ENCODE measurements around the gene HAGHL. TPM values are rescaled to one million over a fixed set of nuclear protein-coding genes. Genes with fewer than 3 reads are reported as not detected.
"Not testable (repeated sequence)": the region's sequence is repeated elsewhere in the genome, so short reads cannot be mapped to it uniquely, and the experiment has no call there.

The HAGHL gene
- total RNA-seq, 2 experiments from 2014 or later, result 14.2 to 15.2 TPM

GRCh38 chr16:741986-742629 is 15.2 kb downstream of the HAGHL start:
- Mint-ChIP-seq H3K36me3 (peaks cover 8% of the 10 kb centered on the region), H3K9me3 (no peaks in the 10 kb centered on the region), H3K4me1 (ENCODE audit: low read depth) (peaks cover 16% of the 10 kb centered on the region), H3K27ac (no peak overlapping the region), H3K27me3 (no peaks in the 10 kb centered on the region), H3K4me3 (peak overlapping the region; percentile 69)
- ChIA-PET CTCF (interaction anchor here (0.9 to 3.0 kb wide), 7 partner anchors 16 to 43 kb away, joined by 3 to 21 read pairs (median 5); partner anchors contain the start of genes ANTKMT, CCDC78 and HAGHL), POLR2A (interaction anchor here (0.7 to 3.6 kb wide), 2 partner anchors 16 to 21 kb away, joined by 3 to 14 read pairs; partner anchors contain the start of genes ANTKMT and CCDC78)
- DNase-seq, result no peak
- intact Hi-C loops (cut with micrococcal nuclease), result loop anchor here (2.0 kb wide), 1 partner anchor 43 kb away; no protein-coding TSS in a partner anchor

- H3K4me3 Mint-ChIP-seq; H3K36me3 Mint-ChIP-seq; intact Hi-C loops (cut with micrococcal nuclease); DNase-seq; H3K27ac Mint-ChIP-seq; H3K9me3 Mint-ChIP-seq; H3K27me3 Mint-ChIP-seq: not testable (repeated sequence)
- CTCF ChIA-PET, result interaction anchor here (0.6 to 3.0 kb wide), 5 partner anchors 22 to 1095 kb away, joined by 3 to 21 read pairs (median 4); partner anchors contain the start of gene ANTKMT
- POLR2A ChIA-PET, result interaction anchor here (0.7 kb wide), 1 partner anchor 16 kb away, joined by 3 read pairs; the partner anchor contains the start of gene CCDC78
- H3K4me1 Mint-ChIP-seq (ENCODE audit: low read depth), result peaks cover 12% of the 10 kb centered on the region
Measured at GRCh38 chr16:742894-743293, 16.0 kb downstream of the HAGHL start.

- H3K36me3 Mint-ChIP-seq, result no peaks in the 10 kb centered on the region
- H3K4me1 Mint-ChIP-seq (ENCODE audit: low read depth), result peaks cover 12% of the 10 kb centered on the region
- ChIA-PET POLR2A (no interaction called here), CTCF (interaction anchor here (1.2 to 1.6 kb wide), 3 partner anchors 32 to 359 kb away, joined by 3 to 4 read pairs (median 3); no protein-coding TSS in a partner anchor)
- H3K27me3 Mint-ChIP-seq, result no peaks in the 10 kb centered on the region
- H3K9me3 Mint-ChIP-seq, result no peaks in the 10 kb centered on the region
- H3K4me3 Mint-ChIP-seq, result no peak overlapping the region
- no peak overlapping the region for H3K27ac Mint-ChIP-seq
- DNase-seq, result no peak
- intact Hi-C loops (cut with micrococcal nuclease), result no loop called here
Measured at GRCh38 chr16:743794-744500, 17.0 kb downstream of the HAGHL start.

GRCh38 chr16:745739-746138 is 18.8 kb downstream of the HAGHL start:
- H3K36me3 Mint-ChIP-seq, result no peaks in the 10 kb centered on the region
- no peak overlapping the region for H3K4me3 Mint-ChIP-seq
- H3K9me3 Mint-ChIP-seq, result no peaks in the 10 kb centered on the region
- DNase-seq, result no peak
- no peak overlapping the region for H3K27ac Mint-ChIP-seq
- ChIA-PET CTCF (interaction anchor here (1.1 kb wide), 1 partner anchor 40 kb away, joined by 3 read pairs; no protein-coding TSS in a partner anchor), POLR2A (no interaction called here)
- intact Hi-C loops (cut with micrococcal nuclease), result no loop called here
- peaks cover 3% of the 10 kb centered on the region for H3K4me1 Mint-ChIP-seq (ENCODE audit: low read depth)
- no peaks in the 10 kb centered on the region for H3K27me3 Mint-ChIP-seq

- POLR2A ChIA-PET, result no interaction called here
- no peak for DNase-seq
- Mint-ChIP-seq H3K9me3 (no peaks in the 10 kb centered on the region), H3K36me3 (no peaks in the 10 kb centered on the region), H3K27me3 (no peaks in the 10 kb centered on the region), H3K27ac (no peak overlapping the region), H3K4me3 (no peak overlapping the region), H3K4me1 (ENCODE audit: low read depth) (no peaks in the 10 kb centered on the region)
- CTCF ChIA-PET, result no interaction called here
- intact Hi-C loops (cut with micrococcal nuclease), result no loop called here
Measured at GRCh38 chr16:746637-747036, 19.7 kb downstream of the HAGHL start.

- Mint-ChIP-seq H3K9me3 (no peaks in the 10 kb centered on the region), H3K27me3 (no peaks in the 10 kb centered on the region)
- CTCF ChIA-PET, result interaction anchor here (0.7 to 2.3 kb wide), 2 partner anchors 34 to 131 kb away, joined by 3 to 5 read pairs; partner anchors contain the start of gene METRN
Measured at GRCh38 chr16:747978-748746, 21.3 kb downstream of the HAGHL start.

GRCh38 chr16:749010-749409 is 22.1 kb downstream of the HAGHL start:
- CTCF ChIA-PET, result interaction anchor here (0.7 to 2.3 kb wide), 4 partner anchors 8 to 130 kb away, joined by 3 to 5 read pairs (median 4); partner anchors contain the start of genes CIAO3 and METRN
- intact Hi-C loops (cut with micrococcal nuclease), result no loop called here
- Mint-ChIP-seq H3K4me3 (no peak overlapping the region), H3K27ac (no peak overlapping the region), H3K36me3 (no peaks in the 10 kb centered on the region), H3K4me1 (ENCODE audit: low read depth) (no peaks in the 10 kb centered on the region), H3K27me3 (no peaks in the 10 kb centered on the region), H3K9me3 (no peaks in the 10 kb centered on the region)
- POLR2A ChIA-PET, result no interaction called here
- DNase-seq, result no peak

More at GRCh38 chr16:747978-748746, 21.3 kb downstream of the HAGHL start:
- intact Hi-C loops (cut with micrococcal nuclease), result no loop called here
- Mint-ChIP-seq H3K27ac (no peak overlapping the region), H3K4me3 (no peak overlapping the region), H3K4me1 (ENCODE audit: low read depth) (no peaks in the 10 kb centered on the region), H3K36me3 (no peaks in the 10 kb centered on the region)
- POLR2A ChIA-PET, result no interaction called here
- no peak for DNase-seq

- Mint-ChIP-seq H3K4me3 (no peak overlapping the region), H3K9me3 (no peaks in the 10 kb centered on the region), H3K36me3 (no peaks in the 10 kb centered on the region), H3K27ac (no peak overlapping the region), H3K27me3 (no peaks in the 10 kb centered on the region), H3K4me1 (ENCODE audit: low read depth) (no peaks in the 10 kb centered on the region)
- DNase-seq, result no peak
- POLR2A ChIA-PET, result no interaction called here
- intact Hi-C loops (cut with micrococcal nuclease), result no loop called here
- CTCF ChIA-PET, result interaction anchor here (1.4 kb wide), 1 partner anchor 35 kb away, joined by 3 read pairs; no protein-coding TSS in a partner anchor
Measured at GRCh38 chr16:750485-750884, 23.6 kb downstream of the HAGHL start.

- H3K36me3 Mint-ChIP-seq, result no peaks in the 10 kb centered on the region
- H3K9me3 Mint-ChIP-seq, result peaks cover 2% of the 10 kb centered on the region
- CTCF ChIA-PET, result interaction anchor here (1.4 kb wide), 1 partner anchor 34 kb away, joined by 3 read pairs; no protein-coding TSS in a partner anchor
- no peaks in the 10 kb centered on the region for H3K4me1 Mint-ChIP-seq (ENCODE audit: low read depth)
- H3K27me3 Mint-ChIP-seq, result peaks cover 6% of the 10 kb centered on the region
- intact Hi-C loops (cut with micrococcal nuclease), result no loop called here
- no peak overlapping the region for H3K4me3 Mint-ChIP-seq
- POLR2A ChIA-PET, result no interaction called here
- no peak overlapping the region for H3K27ac Mint-ChIP-seq
- no peak for DNase-seq
Measured at GRCh38 chr16:751152-752006, 24.5 kb downstream of the HAGHL start.

- Mint-ChIP-seq H3K4me3 (no peak overlapping the region), H3K27me3 (peaks cover 9% of the 10 kb centered on the region), H3K4me1 (ENCODE audit: low read depth) (no peaks in the 10 kb centered on the region), H3K9me3 (peaks cover 6% of the 10 kb centered on the region), H3K27ac (no peak overlapping the region), H3K36me3 (no peaks in the 10 kb centered on the region)
- ChIA-PET CTCF (interaction anchor here (1.4 kb wide), 1 partner anchor 33 kb away, joined by 3 read pairs; no protein-coding TSS in a partner anchor), POLR2A (no interaction called here)
- intact Hi-C loops (cut with micrococcal nuclease), result no loop called here
- DNase-seq, result no peak
Measured at GRCh38 chr16:752007-752312, 25.1 kb downstream of the HAGHL start.

GRCh38 chr16:754121-754607 is 27.3 kb downstream of the HAGHL start:
- intact Hi-C loops (cut with micrococcal nuclease); H3K4me3 Mint-ChIP-seq; H3K27ac Mint-ChIP-seq; H3K9me3 Mint-ChIP-seq; H3K36me3 Mint-ChIP-seq; H3K4me1 Mint-ChIP-seq (ENCODE audit: low read depth); CTCF ChIA-PET; POLR2A ChIA-PET; DNase-seq: not testable (repeated sequence)
- H3K27me3 Mint-ChIP-seq, result peaks cover 12% of the 10 kb centered on the region

All from activated CD4-positive, alpha-beta memory T cell treated with anti-CD3 and anti-CD28 coated beads for 36 hours (primary cell).